ENCODE measurements around the gene SNAPC5. TPM values are rescaled to one million over a fixed set of nuclear protein-coding genes. Genes with fewer than 3 reads are reported as not detected.

The SNAPC5 gene
- polyA plus RNA-seq, 1 experiment: 31.3 TPM

- no peak overlapping the region for H3K4me3 ChIP-seq (ENCODE audit: low read depth, low read length)
- CTCF ChIA-PET: no interaction called here
- no peak overlapping the region for H3K27ac ChIP-seq (ENCODE audit: low read depth, low read length)
- TF ChIP-seq CTCF (IDR thresholded peaks at IDR 0.05; ENCODE audit: low read depth, low read length): no peak
- no peaks in the 10 kb centered on the region for H3K27me3 ChIP-seq (ENCODE audit: control insufficient read depth, insufficient read depth, low read length)
- DNase-seq (ENCODE audit: low read depth, low spot score): no peak
- H3K9me3 ChIP-seq (ENCODE audit: control insufficient read depth, insufficient read depth, low read length): no peaks in the 10 kb centered on the region
- POLR2A ChIA-PET: no interaction called here
Observed at GRCh38 chr15:66483131-66483566, 14.4 kb downstream of the SNAPC5 start.

GRCh38 chr15:66482539-66482938 is 15.0 kb downstream of the SNAPC5 start:
- H3K4me3 ChIP-seq (ENCODE audit: low read depth, low read length): no peak overlapping the region
- ChIA-PET POLR2A (no interaction called here), CTCF (no interaction called here)
- DNase-seq (ENCODE audit: low read depth, low spot score): no peak
- H3K27me3 ChIP-seq (ENCODE audit: control insufficient read depth, insufficient read depth, low read length): no peaks in the 10 kb centered on the region
- no peaks in the 10 kb centered on the region for H3K9me3 ChIP-seq (ENCODE audit: control insufficient read depth, insufficient read depth, low read length)
- no peak overlapping the region for H3K27ac ChIP-seq (ENCODE audit: low read depth, low read length)
- no peak for TF ChIP-seq CTCF (IDR thresholded peaks at IDR 0.05; ENCODE audit: low read depth, low read length)

- no peak for DNase-seq (ENCODE audit: low read depth, low spot score)
- Histone ChIP-seq H3K9me3 (ENCODE audit: control insufficient read depth, insufficient read depth, low read length) (no peaks in the 10 kb centered on the region), H3K27me3 (ENCODE audit: control insufficient read depth, insufficient read depth, low read length) (no peaks in the 10 kb centered on the region), H3K4me3 (ENCODE audit: low read depth, low read length) (no peak overlapping the region), H3K27ac (ENCODE audit: low read depth, low read length) (no peak overlapping the region)
- CTCF ChIA-PET: no interaction called here
- POLR2A ChIA-PET: interaction anchor here (0.6 kb wide), 1 partner anchor 37 kb away, joined by 6 read pairs; no protein-coding TSS in a partner anchor
- TF ChIP-seq CTCF (IDR thresholded peaks at IDR 0.05; ENCODE audit: low read depth, low read length): no peak
Observed at GRCh38 chr15:66481107-66481856, 16.3 kb downstream of the SNAPC5 start.

- no peaks in the 10 kb centered on the region for H3K9me3 ChIP-seq (ENCODE audit: control insufficient read depth, insufficient read depth, low read length)
- ChIA-PET CTCF (no interaction called here), POLR2A (no interaction called here)
- no peak for DNase-seq (ENCODE audit: low read depth, low spot score)
- H3K27ac ChIP-seq (ENCODE audit: low read depth, low read length): no peak overlapping the region
- no peaks in the 10 kb centered on the region for H3K27me3 ChIP-seq (ENCODE audit: control insufficient read depth, insufficient read depth, low read length)
- TF ChIP-seq CTCF (IDR thresholded peaks at IDR 0.05; ENCODE audit: low read depth, low read length): no peak
- H3K4me3 ChIP-seq (ENCODE audit: low read depth, low read length): no peak overlapping the region
Observed at GRCh38 chr15:66480267-66480666, 17.3 kb downstream of the SNAPC5 start.

- ChIA-PET CTCF (no interaction called here), POLR2A (no interaction called here)
- no peak overlapping the region for H3K4me3 ChIP-seq (ENCODE audit: low read depth, low read length)
- no peak for TF ChIP-seq CTCF (IDR thresholded peaks at IDR 0.05; ENCODE audit: low read depth, low read length)
- no peak for DNase-seq (ENCODE audit: low read depth, low spot score)
- H3K27me3 ChIP-seq (ENCODE audit: control insufficient read depth, insufficient read depth, low read length): no peaks in the 10 kb centered on the region
- H3K27ac ChIP-seq (ENCODE audit: low read depth, low read length): no peak overlapping the region
- H3K9me3 ChIP-seq (ENCODE audit: control insufficient read depth, insufficient read depth, low read length): no peaks in the 10 kb centered on the region
Observed at GRCh38 chr15:66477011-66477410, 20.6 kb downstream of the SNAPC5 start.

Data from AG04450 (cell line).